ENCODE measurements around the gene CLIP3.
"Not testable (repeated sequence)": the region's sequence is repeated elsewhere in the genome, so short reads cannot be mapped to it uniquely, and the experiment has no call there.

CLIP3 gene

GRCh38 chr19:36049080-36049698 is 16.5 kb upstream of the CLIP3 start:
- no peak for DNase-seq (ENCODE audit: low read depth)
- H3K4me3 ChIP-seq (ENCODE audit: low read depth, low read length) = no peak overlapping the region

- no peak overlapping the region for H3K4me3 ChIP-seq (ENCODE audit: low read depth, low read length)
- no peak for DNase-seq (ENCODE audit: low read depth)
These were observed 15.2 kb upstream of the CLIP3 start for GRCh38 chr19:36047835-36048234.

GRCh38 chr19:36046443-36047050 is 13.9 kb upstream of the CLIP3 start:
- peak; percentile 31 for DNase-seq (ENCODE audit: low read depth)
- H3K4me3 ChIP-seq (ENCODE audit: low read depth, low read length) = no peak overlapping the region

GRCh38 chr19:36043952-36044351 is 11.3 kb upstream of the CLIP3 start:
- no peak for DNase-seq (ENCODE audit: low read depth)
- no peak overlapping the region for H3K4me3 ChIP-seq (ENCODE audit: low read depth, low read length)

- H3K4me3 ChIP-seq (ENCODE audit: low read depth, low read length) = no peak overlapping the region
- DNase-seq (ENCODE audit: low read depth) = peak; percentile 65
These were observed 9.2 kb upstream of the CLIP3 start for GRCh38 chr19:36041831-36042230.

- H3K4me3 ChIP-seq (ENCODE audit: low read depth, low read length); DNase-seq (ENCODE audit: low read depth): not testable (repeated sequence)
These were observed 8.4 kb upstream of the CLIP3 start for GRCh38 chr19:36041092-36041491.

- H3K4me3 ChIP-seq (ENCODE audit: low read depth, low read length) = no peak overlapping the region
- DNase-seq (ENCODE audit: low read depth) = no peak
These were observed 7.8 kb upstream of the CLIP3 start for GRCh38 chr19:36040495-36040894.

- no peak for DNase-seq (ENCODE audit: low read depth)
- H3K4me3 ChIP-seq (ENCODE audit: low read depth, low read length) = no peak overlapping the region
These were observed 1.4 kb downstream of the CLIP3 start for GRCh38 chr19:36031308-36031707.

GRCh38 chr19:36030264-36031148 is 2.2 kb downstream of the CLIP3 start:
- no peak for DNase-seq (ENCODE audit: low read depth)

GRCh38 chr19:36028313-36029041 is 4.2 kb downstream of the CLIP3 start:
- H3K4me3 ChIP-seq (ENCODE audit: low read depth, low read length) = no peak overlapping the region
- no peak for DNase-seq (ENCODE audit: low read depth)

More at GRCh38 chr19:36030264-36031148, 2.2 kb downstream of the CLIP3 start:
- no peak overlapping the region for H3K4me3 ChIP-seq (ENCODE audit: low read depth, low read length)

- H3K4me3 ChIP-seq (ENCODE audit: low read depth, low read length) = no peak overlapping the region
- no peak for DNase-seq (ENCODE audit: low read depth)
These were observed 5.0 kb downstream of the CLIP3 start for GRCh38 chr19:36027696-36028095.

- H3K4me3 ChIP-seq (ENCODE audit: low read depth, low read length) = no peak overlapping the region
- no peak for DNase-seq (ENCODE audit: low read depth)
These were observed 6.4 kb downstream of the CLIP3 start for GRCh38 chr19:36026091-36026876.

- DNase-seq (ENCODE audit: low read depth) = no peak
- no peak overlapping the region for H3K4me3 ChIP-seq (ENCODE audit: low read depth, low read length)
These were observed 7.1 kb downstream of the CLIP3 start for GRCh38 chr19:36025541-36025940.

- no peak for DNase-seq (ENCODE audit: low read depth)
- no peak overlapping the region for H3K4me3 ChIP-seq (ENCODE audit: low read depth, low read length)
These were observed 9.2 kb downstream of the CLIP3 start for GRCh38 chr19:36023432-36023831.

GRCh38 chr19:36019061-36019670 is 13.5 kb downstream of the CLIP3 start:
- H3K4me3 ChIP-seq (ENCODE audit: low read depth, low read length) = no peak overlapping the region
- DNase-seq (ENCODE audit: low read depth) = no peak

- peak; percentile 94 for DNase-seq (ENCODE audit: low read depth)
- peak within 1 kb of the TSS; percentile 81 for H3K4me3 ChIP-seq (ENCODE audit: low read depth, low read length)
These were observed 18.4 kb downstream of the CLIP3 start, which contains the start of gene ALKBH6 for GRCh38 chr19:36014012-36014924. ALKBH6 (minus strand) TSS chr19:36014213; CDS start chr19:36013397, 816 bp downstream.

- peak overlapping the region; percentile 81 for H3K4me3 ChIP-seq (ENCODE audit: low read depth, low read length)
- DNase-seq (ENCODE audit: low read depth) = no peak
These were observed 19.2 kb downstream of the CLIP3 start for GRCh38 chr19:36013280-36014011.
